RWPE1 (cell line): ENCODE measurements around the gene SAT2.

Experiments
- CTCF ChIA-PET: fragments of 350-600 bp; sonication (Branson Sonifier 250); formaldehyde crosslinking; extraction: SDS; loops from one replicate; lab custom pipeline; 2021; lab: Yijun Ruan, JAX
- POLR2A ChIA-PET: fragments of 400-600 bp; formaldehyde crosslinking; extraction: SDS; loops from one replicate; lab custom pipeline; 2020; ENCODE audit warnings: antibody characterized with exemption; ENCODE audit not compliant: low non-redundant PET; lab: Yijun Ruan, JAX
- DNase-seq: peaks from one replicate; pipeline ENCODE4 v3.0.0; 2012; ENCODE audit warnings: low spot score
- H3K27ac ChIP-seq: fragments of 450-650 bp; 2 replicates; pipeline ENCODE4 v1.5.1; 2017
- TF ChIP-seq, protein P1 (sequence below): fragments of 450-650 bp; conservative IDR thresholded peaks from 2 replicates; pipeline ENCODE4 v1.5.1; 2017; ENCODE audit warnings: low read depth, mild to moderate bottlenecking

SAT2 gene

DNA sequence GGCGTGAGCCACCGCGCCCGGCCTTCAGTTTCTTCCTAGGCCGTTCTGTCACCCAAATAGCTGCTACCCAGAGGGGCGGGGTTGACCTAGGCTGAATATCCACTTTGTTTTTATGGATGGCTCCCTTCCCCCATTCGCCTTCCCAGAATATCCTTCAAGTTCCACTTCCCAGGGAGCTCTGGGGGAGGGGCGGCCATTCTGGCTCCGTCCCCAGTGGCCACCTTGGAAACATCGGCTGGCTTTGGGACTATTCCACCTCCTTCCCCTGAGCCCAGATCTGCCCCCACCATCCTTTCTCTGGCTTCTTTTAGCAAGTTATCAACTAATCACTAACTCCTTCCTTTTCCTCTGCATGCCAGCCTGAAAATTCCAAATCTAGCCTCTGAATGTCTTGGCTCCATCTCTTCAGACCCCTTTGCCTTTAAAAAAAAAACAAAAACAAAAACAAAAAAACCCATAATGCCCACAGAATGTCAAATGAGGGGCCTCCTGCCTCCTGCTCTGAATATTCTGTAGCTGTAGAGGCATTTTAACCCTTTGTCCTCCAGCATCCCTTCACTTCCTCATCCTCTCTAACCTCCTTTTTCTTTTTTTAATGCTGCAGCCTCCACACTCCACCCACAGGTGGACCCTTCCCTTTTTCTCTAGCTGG, 29.5 kb upstream of the SAT2 start:
- TF ChIP-seq, protein P1, sequence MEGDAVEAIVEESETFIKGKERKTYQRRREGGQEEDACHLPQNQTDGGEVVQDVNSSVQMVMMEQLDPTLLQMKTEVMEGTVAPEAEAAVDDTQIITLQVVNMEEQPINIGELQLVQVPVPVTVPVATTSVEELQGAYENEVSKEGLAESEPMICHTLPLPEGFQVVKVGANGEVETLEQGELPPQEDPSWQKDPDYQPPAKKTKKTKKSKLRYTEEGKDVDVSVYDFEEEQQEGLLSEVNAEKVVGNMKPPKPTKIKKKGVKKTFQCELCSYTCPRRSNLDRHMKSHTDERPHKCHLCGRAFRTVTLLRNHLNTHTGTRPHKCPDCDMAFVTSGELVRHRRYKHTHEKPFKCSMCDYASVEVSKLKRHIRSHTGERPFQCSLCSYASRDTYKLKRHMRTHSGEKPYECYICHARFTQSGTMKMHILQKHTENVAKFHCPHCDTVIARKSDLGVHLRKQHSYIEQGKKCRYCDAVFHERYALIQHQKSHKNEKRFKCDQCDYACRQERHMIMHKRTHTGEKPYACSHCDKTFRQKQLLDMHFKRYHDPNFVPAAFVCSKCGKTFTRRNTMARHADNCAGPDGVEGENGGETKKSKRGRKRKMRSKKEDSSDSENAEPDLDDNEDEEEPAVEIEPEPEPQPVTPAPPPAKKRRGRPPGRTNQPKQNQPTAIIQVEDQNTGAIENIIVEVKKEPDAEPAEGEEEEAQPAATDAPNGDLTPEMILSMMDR, result no peak
- ChIA-PET CTCF (interaction anchor here (0.5 to 1.4 kb wide), 4 partner anchors 24 to 67 kb away, joined by 3 to 5 read pairs (median 4); partner anchors contain the start of gene SOX15), POLR2A (no interaction called here)
- no peak overlapping the region for H3K27ac ChIP-seq
- DNase-seq, result no peak

DNA sequence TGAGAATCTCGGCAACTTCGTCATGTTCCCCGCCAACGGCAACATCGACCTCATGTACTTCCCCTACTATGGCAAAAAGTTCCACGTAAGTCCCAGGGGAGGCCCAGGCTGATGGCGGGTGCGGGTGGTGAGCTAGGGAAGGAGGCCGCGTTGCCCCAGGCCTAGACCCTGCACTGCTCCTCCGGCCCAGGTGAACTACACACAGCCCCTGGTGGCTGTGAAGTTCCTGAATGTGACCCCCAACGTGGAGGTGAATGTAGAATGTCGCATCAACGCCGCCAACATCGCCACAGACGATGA, 27.9 kb upstream of the SAT2 start:
- DNase-seq, result no peak
- H3K27ac ChIP-seq, result no peak overlapping the region
- ChIA-PET POLR2A (no interaction called here), CTCF (no interaction called here)
- TF ChIP-seq, protein P1, result no peak

DNA sequence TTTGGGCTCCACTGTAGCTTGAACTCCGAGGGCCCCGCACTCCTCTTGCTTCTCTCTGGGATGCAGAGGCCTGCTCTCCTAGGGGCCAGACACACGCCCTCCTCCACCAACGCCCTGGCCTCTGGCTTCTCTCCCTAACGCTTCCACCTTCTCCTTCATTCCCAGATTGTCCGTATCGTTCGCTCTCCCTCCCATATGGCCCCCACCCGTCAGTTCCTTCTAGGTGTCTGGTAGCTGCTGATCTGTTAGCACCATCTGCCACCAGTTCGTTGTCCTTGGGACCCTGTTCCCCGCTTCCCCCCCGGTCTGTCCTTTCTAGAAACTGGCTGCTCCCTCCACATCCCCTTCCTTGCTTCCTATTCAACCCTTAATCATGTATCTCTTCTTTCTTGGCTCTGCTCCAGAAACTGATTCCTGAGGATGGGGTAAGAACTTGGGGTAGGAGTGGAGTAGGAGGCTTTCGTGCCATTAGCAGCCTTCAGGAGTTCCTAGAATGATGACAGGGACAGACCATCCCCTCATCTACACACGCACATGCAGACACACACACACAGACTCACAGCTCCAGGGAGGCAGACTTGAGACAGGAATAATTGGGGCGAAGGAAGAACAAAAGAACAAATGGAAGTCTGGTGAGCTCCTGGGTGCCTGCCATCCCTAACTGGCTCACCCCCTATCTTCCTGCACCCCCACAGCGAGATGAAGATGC, 27.4 kb upstream of the SAT2 start:
- CTCF ChIA-PET, result interaction anchor here (1.8 kb wide), 1 partner anchor 23 kb away, joined by 7 read pairs; no protein-coding TSS in a partner anchor
- no peak overlapping the region for H3K27ac ChIP-seq
- POLR2A ChIA-PET, result no interaction called here
- no peak for DNase-seq
- TF ChIP-seq, protein P1, result no peak

DNA sequence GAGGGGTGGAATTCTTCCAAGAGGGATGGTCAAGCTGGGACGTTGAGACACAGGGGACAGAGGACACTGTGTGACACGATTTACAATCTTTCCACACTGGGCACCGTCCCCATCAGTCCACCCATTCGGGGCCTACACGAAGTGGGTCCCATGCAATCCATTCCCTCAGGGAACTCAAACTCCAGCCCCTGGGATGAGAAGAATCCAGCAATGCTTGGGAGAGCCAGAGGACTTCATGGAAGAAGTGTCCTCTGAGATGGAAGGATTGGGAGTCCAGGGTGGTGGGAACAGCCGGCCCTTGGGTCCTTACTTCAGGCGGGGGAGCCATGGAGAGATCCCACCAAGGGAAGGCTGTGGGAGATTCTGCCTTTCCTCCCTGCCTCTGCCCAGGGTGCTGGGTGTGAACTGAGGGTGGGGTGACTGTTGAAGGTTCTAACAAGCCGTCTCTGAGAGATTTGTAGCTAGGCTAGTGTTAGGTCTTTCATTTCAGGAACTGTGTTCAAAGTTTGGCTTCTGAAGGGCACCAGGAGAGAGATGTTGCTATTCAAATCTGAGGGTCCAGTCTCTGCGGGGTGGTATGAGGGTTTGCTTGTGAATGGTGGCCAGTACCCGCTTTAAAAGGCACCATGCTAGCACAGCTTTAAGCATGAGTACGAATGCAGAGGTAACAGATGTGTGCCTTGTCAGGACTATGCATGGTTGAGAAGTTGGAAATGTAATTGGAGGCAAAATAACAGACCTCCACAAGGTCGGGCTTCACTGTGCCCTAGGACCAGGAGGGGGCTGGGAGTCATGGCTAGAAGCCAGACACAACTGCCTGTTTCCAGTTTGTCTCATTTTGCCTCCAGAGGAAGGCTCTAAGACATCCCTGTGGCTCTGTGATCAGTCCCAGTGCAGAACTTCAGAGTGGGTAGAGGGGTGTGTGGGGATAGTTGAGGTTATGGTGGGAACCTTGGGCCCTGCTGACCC, 25.1 kb upstream of the SAT2 start:
- H3K27ac ChIP-seq, result no peak overlapping the region
- TF ChIP-seq, protein P1, result no peak
- CTCF ChIA-PET, result interaction anchor here (0.6 kb wide), 1 partner anchor 49 kb away, joined by 3 read pairs; no protein-coding TSS in a partner anchor
- no peak for DNase-seq
- POLR2A ChIA-PET, result no interaction called here

DNA sequence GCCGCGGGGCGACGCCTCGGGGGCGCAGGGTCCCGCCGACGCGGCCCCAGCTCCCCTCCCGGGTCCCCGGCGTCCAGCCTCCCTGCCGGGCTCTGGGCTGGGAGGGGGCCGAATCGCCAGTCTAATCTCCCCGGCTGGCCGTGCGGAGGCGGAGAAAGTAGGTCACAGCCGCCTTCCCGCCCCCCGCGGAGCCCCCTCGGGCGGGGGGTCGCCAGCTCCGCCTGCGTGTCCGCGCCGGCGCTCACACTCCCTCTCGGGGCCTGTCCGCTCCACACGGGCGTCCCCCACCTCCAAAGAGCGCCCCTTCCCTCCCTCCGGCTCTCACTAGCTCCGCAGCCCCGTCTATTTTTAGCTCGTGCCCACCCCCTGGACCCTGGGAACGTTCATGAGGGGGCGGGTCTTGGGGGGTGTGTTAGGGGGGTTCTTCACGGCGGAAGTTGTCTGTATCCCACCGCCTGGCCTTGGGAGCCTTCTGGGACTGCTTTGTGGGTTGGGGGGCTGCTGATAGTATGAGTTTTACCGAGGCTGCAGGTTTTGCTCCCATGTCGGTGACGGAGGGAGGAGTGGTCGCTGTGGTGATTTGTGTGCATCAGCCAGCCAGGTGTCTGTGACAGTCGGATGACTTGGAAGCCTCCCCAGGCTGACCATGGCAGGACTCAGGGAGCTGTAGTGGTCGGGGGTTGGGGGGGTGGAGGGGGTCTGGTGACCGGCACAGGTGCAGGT, 24.2 kb upstream of the SAT2 start:
- CTCF ChIA-PET, result interaction anchor here (0.5 to 1.1 kb wide), 3 partner anchors 36 to 176 kb away, joined by 3 to 5 read pairs (median 5); partner anchors contain the start of gene TP53
- no peak overlapping the region for H3K27ac ChIP-seq

More for the DNA sequence above, 24.2 kb upstream of the SAT2 start:
- POLR2A ChIA-PET, result interaction anchor here (0.6 to 0.8 kb wide), 2 partner anchors 34 to 293 kb away, joined by 3 to 4 read pairs; no protein-coding TSS in a partner anchor
- no peak for DNase-seq
- TF ChIP-seq, protein P1, result no peak
